ENCODE measurements around the gene SOD1.

SOD1 gene

DNA sequence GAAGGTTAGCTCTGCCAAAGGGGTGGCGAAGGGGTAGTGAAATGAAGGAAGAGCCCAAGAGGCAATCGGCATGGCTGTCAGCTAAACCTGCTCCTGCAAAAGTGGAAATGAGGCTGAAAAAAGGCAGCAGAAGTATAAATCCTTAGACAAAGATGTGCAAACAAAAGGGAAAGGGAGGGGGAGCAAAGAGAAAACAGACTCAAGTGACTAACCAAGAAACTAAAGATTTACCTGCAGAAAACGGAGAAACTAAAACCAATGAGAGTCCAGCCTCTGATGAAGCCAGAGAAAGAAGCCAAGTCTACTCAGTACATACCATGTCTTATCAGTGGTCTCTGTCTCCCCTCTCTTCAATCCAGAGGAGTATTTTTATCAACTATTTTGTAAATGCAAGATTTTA is 47.1 kb downstream of the SOD1 start:
- TF ChIP-seq, protein P1, sequence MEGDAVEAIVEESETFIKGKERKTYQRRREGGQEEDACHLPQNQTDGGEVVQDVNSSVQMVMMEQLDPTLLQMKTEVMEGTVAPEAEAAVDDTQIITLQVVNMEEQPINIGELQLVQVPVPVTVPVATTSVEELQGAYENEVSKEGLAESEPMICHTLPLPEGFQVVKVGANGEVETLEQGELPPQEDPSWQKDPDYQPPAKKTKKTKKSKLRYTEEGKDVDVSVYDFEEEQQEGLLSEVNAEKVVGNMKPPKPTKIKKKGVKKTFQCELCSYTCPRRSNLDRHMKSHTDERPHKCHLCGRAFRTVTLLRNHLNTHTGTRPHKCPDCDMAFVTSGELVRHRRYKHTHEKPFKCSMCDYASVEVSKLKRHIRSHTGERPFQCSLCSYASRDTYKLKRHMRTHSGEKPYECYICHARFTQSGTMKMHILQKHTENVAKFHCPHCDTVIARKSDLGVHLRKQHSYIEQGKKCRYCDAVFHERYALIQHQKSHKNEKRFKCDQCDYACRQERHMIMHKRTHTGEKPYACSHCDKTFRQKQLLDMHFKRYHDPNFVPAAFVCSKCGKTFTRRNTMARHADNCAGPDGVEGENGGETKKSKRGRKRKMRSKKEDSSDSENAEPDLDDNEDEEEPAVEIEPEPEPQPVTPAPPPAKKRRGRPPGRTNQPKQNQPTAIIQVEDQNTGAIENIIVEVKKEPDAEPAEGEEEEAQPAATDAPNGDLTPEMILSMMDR (IDR thresholded peaks at IDR 0.05; ENCODE audit: low read depth, low read length) = no peak
- DNase-seq (ENCODE audit: extremely low read depth, low read depth) = no peak

DNA sequence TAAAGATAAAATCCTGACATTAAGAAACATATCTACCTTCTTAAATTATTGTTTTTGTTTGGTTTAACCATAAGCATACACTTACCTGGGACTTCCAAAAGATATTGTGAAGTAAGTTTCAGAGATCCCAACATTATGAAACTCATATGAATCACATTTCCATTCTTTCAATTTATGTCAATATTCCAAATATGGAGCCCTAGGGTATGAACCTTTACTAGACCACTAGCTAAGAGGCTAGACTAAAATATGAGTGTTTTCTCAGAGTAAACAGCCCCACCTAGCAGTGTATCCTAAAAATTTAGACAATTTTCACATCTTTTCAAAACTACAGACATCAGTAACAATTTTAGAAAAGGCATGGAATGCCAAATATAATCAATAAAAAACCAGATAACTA is 48.0 kb downstream of the SOD1 start:
- DNase-seq (ENCODE audit: extremely low read depth, low read depth) = no peak
- TF ChIP-seq, protein P1 (IDR thresholded peaks at IDR 0.05; ENCODE audit: low read depth, low read length) = no peak

DNA sequence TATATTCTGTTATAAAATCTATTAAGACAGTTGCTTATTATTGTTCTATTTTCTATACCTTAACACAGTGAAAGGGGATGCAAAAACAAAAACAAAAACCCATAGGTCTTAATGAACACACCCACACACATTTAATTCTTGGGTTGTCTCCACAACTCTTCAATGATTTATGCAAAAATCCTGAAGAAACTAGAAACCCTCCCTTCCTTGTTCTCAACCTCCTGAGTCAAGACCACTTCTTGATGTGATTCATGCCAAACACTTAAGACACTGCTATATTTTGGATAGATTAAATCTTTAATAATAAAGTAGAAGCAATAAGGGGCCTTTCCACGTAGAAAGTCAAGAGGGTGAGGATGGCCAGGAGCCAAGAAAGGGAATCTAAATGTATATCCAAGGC is 49.0 kb downstream of the SOD1 start:
- no peak for DNase-seq (ENCODE audit: extremely low read depth, low read depth)
- TF ChIP-seq, protein P1 (IDR thresholded peaks at IDR 0.05; ENCODE audit: low read depth, low read length) = no peak

DNA sequence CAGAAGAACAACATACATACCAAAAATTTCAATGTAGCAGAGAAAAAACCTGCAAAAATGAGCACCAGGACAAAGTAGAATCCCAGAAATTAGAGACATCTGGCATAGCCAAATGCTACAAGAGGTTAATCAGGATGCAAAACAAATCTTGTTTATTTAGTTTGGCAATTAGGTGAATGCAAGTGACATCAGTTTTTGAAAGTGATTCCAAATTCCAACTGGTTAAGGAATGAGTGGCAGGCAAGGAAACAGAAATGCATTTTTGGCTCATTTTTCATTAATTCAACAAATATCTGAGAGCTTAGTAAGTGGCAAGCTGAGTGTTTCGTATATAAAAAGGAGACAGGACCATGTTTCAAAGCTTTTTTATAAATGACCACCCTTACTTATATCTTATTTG is 51.1 kb downstream of the SOD1 start:
- DNase-seq (ENCODE audit: extremely low read depth, low read depth) = peak; percentile 78
- TF ChIP-seq, protein P1 (IDR thresholded peaks at IDR 0.05; ENCODE audit: low read depth, low read length) = no peak

DNA sequence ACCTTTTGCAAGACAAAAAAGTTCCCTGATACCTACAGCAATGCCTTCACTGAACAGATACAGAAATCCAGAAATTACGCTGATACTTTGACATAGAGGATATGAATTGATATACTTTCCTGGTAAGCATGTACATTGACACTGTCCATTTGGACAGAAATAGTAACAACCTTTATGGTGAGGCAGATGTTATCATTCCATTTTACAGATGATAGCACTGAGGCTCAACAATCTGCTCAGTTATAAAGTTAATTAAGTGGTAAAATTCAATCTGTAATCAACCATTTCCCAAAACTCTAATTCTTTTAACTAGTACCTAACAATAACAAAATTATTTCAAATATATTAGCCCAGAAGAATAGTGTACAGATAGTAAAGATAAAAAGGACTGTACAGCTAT is 51.8 kb downstream of the SOD1 start:
- TF ChIP-seq, protein P1 (IDR thresholded peaks at IDR 0.05; ENCODE audit: low read depth, low read length) = no peak
- DNase-seq (ENCODE audit: extremely low read depth, low read depth) = no peak

DNA sequence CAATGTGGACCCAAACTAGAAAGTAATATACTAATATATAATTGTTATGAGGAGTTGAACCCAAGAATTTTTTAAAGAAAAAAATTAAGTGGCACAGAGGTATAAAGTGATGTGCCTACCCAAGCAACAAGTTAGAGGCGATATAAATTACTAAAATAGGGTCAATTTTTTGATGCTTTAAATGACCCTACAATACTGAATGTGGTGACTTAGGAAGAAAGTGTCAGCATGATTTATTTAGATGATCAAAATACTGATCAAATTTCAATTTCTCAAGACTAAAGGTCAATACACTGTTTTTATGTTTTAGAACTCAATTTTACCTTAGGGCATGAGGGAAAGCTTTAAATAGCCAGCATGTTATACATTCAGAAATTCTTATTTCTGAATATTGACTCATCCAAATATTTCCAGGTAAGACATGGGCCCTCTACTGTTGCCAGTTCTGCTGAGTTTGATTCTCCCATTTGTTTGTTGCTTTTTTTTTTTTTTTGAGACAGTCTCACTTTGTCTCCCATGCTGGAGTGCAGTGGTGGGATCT is 52.3 kb downstream of the SOD1 start:
- DNase-seq (ENCODE audit: extremely low read depth, low read depth) = no peak
- TF ChIP-seq, protein P1 (IDR thresholded peaks at IDR 0.05; ENCODE audit: low read depth, low read length) = no peak

DNA sequence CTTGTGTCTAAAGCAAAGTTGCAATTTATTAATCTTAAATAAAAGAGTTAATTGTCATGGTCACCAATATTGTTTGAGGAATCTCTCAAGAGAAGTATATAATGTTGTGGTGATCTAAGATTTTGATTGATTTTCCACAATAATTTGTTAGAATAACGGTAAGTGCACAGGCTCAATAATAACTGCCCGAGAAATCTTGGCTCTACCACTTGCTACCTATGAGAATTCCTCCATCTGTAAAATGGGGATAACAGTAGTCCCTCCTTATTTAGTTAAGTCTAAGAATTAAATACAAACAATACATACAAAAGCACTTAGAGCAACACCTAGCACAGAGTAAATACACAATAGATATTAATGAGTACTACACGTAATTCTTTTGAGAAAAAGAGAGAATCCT is 53.6 kb downstream of the SOD1 start:
- no peak for DNase-seq (ENCODE audit: extremely low read depth, low read depth)
- TF ChIP-seq, protein P1 (IDR thresholded peaks at IDR 0.05; ENCODE audit: low read depth, low read length) = no peak
